A673 (cell line): ENCODE measurements around the gene GALNT10. TPM values are rescaled to one million over a fixed set of nuclear protein-coding genes. Genes with fewer than 3 reads are reported as not detected.

Experiments
- BruUV-seq: library from RNA; stranded (reverse); fragments of 400-500 nt; replicated peaks from 2 replicates; lab custom pipeline; 2021; lab: Mats Ljungman, UMichigan
- CTCF ChIA-PET: fragments of 300-600 bp; sonication (Branson Sonifier 250); formaldehyde crosslinking; loops from one replicate; lab custom pipeline; 2022; ENCODE audit warnings: antibody characterized with exemption; lab: Charles Lee
- POLR2A ChIA-PET: fragments of 300-600 bp; sonication (Branson Sonifier 250); formaldehyde crosslinking; loops from one replicate; lab custom pipeline; 2022; ENCODE audit warnings: antibody characterized with exemption; ENCODE audit not compliant: low non-redundant PET; lab: Charles Lee
- DNase-seq: peaks from one replicate; pipeline ENCODE4 v3.0.0-alpha.2; 2015; ENCODE audit warnings: low spot score
- H3K27ac ChIP-seq: fragments of 200-600 bp; sonication (generic); 2 replicates; pipeline ENCODE4 v1.5.1; 2016; ENCODE audit warnings: mixed run types, low read depth, mild to moderate bottlenecking, mixed read lengths, antibody characterized with exemption, low read length; ENCODE audit not compliant: poor library complexity, severe bottlenecking
- H3K27me3 ChIP-seq: fragments of 200-600 bp; sonication (generic); replicated peaks from 2 replicates; pipeline ENCODE4 v1.6.1; 2017; ENCODE audit warnings: mixed run types, low read depth, mild to moderate bottlenecking, mixed read lengths, antibody characterized with exemption, low read length; ENCODE audit not compliant: insufficient read depth, poor library complexity
- H3K36me3 ChIP-seq: fragments of 200-600 bp; sonication (generic); 2 replicates; pipeline ENCODE4 v1.6.1; 2016; ENCODE audit warnings: mixed run types, mild to moderate bottlenecking, mixed read lengths, antibody characterized with exemption, low read length; ENCODE audit not compliant: insufficient read depth, poor library complexity, severe bottlenecking
- H3K4me1 ChIP-seq: fragments of 200-600 bp; sonication (generic); 2 replicates; pipeline ENCODE4 v1.6.1; 2017; ENCODE audit warnings: mixed run types, mild to moderate bottlenecking, mixed read lengths, antibody characterized with exemption, low read length; ENCODE audit not compliant: insufficient read depth, poor library complexity, severe bottlenecking
- H3K4me3 ChIP-seq: fragments of 200-600 bp; sonication (generic); 2 replicates; pipeline ENCODE4 v1.5.1; 2016; ENCODE audit warnings: low read depth, mixed run types, mild to moderate bottlenecking, mixed read lengths, low read length; ENCODE audit not compliant: poor library complexity, severe bottlenecking
- H3K9me3 ChIP-seq: fragments of 200-600 bp; sonication (generic); 2 replicates; pipeline ENCODE4 v1.6.1; 2016; ENCODE audit warnings: mixed run types, low read depth, mild to moderate bottlenecking, mixed read lengths, antibody characterized with exemption, low read length; ENCODE audit not compliant: poor library complexity, severe bottlenecking
- EZH2 ChIP-seq: fragments of 200-600 bp; sonication (generic); IDR thresholded peaks from 2 replicates; pipeline ENCODE4 v1.6.1; 2017; ENCODE audit warnings: borderline replicate concordance, low read depth, mild to moderate bottlenecking, mixed read lengths, antibody characterized with exemption, low read length; ENCODE audit not compliant: poor library complexity, severe bottlenecking
- intact Hi-C: fragments of 100-400 bp; cut with micrococcal nuclease; formaldehyde crosslinking; loops from one replicate; pipeline ENCODE4 v1.10.0; 2022; ENCODE audit not compliant: unreplicated experiment
- total RNA-seq: library from RNA; stranded (reverse); gene quantifications from 2 replicates; pipeline ENCODE4 v1.2.3, GENCODE V29; 2021
- TF ChIP-seq, protein P1 (sequence below): fragments of 300-800, 200-600 bp; sonication (generic); conservative IDR thresholded peaks from 2 replicates; pipeline ENCODE4 v1.5.1; 2017; ENCODE audit warnings: low read depth, mild to moderate bottlenecking, antibody characterized with exemption, low read length, moderate library complexity, mixed read lengths

GALNT10 gene
- total RNA-seq, 1 experiment from 2014 or later, result 17.9 TPM

DNA sequence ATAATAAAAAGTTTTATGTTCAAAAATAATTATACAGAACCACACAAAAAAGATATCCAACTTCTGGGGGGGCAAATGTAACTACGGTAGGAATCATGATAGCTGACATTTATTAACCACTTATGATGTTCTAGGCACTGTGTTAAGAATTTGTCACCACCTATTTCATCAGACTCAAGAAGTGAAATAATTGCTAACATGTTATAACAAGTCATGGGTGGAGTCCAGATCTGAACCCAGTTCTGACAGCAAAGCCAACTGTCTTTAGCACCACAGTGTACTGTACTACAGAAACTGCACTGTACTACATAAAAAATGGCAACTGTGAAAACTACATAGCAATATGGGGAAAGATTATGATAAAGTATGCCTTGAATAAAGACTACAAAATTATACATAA is 252.3 kb downstream of the GALNT10 start:
- POLR2A ChIA-PET, result no interaction called here
- no peaks in the 10 kb centered on the region for H3K9me3 ChIP-seq
- H3K4me1 ChIP-seq, result peaks cover 8% of the 10 kb centered on the region
- DNase-seq, result no peak
- BruUV-seq, result no TSS peak
- H3K27me3 ChIP-seq, result no peaks in the 10 kb centered on the region
- intact Hi-C loops, result no loop called here
- no peak overlapping the region for H3K4me3 ChIP-seq
- TF ChIP-seq, protein P1, sequence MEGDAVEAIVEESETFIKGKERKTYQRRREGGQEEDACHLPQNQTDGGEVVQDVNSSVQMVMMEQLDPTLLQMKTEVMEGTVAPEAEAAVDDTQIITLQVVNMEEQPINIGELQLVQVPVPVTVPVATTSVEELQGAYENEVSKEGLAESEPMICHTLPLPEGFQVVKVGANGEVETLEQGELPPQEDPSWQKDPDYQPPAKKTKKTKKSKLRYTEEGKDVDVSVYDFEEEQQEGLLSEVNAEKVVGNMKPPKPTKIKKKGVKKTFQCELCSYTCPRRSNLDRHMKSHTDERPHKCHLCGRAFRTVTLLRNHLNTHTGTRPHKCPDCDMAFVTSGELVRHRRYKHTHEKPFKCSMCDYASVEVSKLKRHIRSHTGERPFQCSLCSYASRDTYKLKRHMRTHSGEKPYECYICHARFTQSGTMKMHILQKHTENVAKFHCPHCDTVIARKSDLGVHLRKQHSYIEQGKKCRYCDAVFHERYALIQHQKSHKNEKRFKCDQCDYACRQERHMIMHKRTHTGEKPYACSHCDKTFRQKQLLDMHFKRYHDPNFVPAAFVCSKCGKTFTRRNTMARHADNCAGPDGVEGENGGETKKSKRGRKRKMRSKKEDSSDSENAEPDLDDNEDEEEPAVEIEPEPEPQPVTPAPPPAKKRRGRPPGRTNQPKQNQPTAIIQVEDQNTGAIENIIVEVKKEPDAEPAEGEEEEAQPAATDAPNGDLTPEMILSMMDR, result no peak
- no peak for TF ChIP-seq EZH2
- H3K36me3 ChIP-seq, result no peaks in the 10 kb centered on the region
- H3K27ac ChIP-seq, result no peak overlapping the region
- CTCF ChIA-PET, result no interaction called here

DNA sequence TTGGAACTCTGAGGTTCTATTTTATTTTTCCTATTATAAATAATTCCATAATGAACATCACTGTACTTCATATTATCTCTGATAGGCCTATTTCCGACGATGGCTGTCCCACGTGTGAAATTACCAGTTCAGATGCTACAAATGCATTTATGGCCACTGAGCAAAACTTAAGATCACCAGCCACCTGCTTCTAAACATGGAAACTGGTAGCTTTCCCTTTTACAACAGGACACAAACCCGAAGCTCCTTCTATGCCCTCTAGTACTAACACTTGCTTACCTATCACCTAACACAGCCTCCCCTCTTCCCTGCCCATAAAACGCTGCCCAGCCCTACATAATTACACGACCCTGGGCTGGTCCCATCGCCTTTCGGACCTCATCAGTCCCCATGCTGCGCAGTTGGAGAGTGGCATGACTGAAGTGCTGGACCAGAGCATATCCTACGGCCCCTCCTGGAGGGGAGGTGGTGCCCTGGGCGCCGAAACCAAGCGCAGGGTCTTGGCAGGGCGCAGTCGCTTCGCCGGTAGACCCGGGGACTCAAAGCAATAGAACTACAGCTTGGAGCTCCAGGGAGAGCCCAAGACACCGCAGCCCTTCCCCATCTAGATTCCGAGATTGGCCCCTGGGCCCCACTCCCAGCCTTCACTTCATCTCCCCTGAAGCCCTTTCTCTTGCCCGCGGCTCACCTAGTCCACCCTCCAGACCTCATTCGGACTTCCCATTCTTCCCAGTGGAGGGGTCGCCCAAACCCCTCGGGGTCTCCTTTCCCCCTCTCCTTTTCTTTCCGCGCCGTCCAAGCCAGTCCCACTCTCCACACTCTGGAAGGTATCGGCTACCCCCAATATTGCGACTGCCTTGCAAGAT is 254.3 kb downstream of the GALNT10 start:
- H3K9me3 ChIP-seq, result no peaks in the 10 kb centered on the region
- ChIA-PET POLR2A (no interaction called here), CTCF (no interaction called here)
- peaks cover 8% of the 10 kb centered on the region for H3K4me1 ChIP-seq
- no peak for DNase-seq
- TF ChIP-seq, protein P1, result no peak
- no peak for TF ChIP-seq EZH2
- peak overlapping the region; percentile 39 for H3K27ac ChIP-seq
- BruUV-seq, result no TSS peak
- intact Hi-C loops, result no loop called here
- peak overlapping the region; percentile 62 for H3K4me3 ChIP-seq
- no peaks in the 10 kb centered on the region for H3K27me3 ChIP-seq
- H3K36me3 ChIP-seq, result no peaks in the 10 kb centered on the region

DNA sequence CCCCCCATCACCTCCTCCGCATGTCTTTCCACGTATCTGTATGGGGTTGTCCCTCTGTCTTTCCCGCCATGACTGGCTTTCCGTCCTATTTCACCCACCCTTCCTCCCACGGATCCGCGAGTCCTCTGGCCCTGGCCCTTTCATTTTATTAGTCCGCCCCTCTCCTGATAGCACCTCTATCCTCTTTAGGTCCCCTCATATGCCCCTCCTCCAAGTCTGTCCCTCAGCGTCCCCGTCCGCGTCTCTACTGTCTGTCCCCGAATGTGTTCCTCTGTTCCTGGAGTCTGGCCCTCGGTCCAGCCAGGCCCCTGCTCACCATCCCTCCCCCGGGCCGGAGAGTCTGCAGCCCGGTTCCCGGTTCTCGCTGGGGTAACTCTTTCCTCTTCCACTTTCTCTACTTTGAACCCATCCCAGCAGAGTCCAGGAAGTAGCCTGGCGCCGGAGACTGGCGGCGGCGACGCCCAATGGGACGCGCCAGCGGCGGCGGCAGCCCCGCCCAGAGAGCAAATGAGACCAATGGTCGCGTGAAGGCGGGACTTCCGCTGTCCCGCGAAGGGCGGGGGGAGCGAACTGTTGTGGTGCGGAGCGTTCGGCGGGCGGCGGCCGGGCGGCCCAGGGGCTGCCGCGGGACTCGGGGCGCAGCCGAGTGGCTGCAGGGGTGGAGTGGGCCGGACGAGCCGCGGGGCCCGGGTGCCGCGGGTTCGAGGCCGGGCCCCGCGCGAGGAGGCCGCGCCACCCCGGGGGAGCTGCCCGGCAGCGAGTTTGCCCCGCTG is 255.1 kb downstream of the GALNT10 start, which contains the start of gene SAP30L:
TSS of gene SAP30L (plus strand) at position 576 of the 773 bp plus-strand sequence. CDS start 608 bp downstream, outside the sequence.
- POLR2A ChIA-PET, result interaction anchor here (0.6 kb wide), 1 partner anchor 281 kb away, joined by 4 read pairs; no protein-coding TSS in a partner anchor
- H3K27ac ChIP-seq, result peak within 1 kb of the TSS; percentile 79
- peak; percentile 93 for DNase-seq
- no peaks in the 10 kb centered on the region for H3K27me3 ChIP-seq
- TF ChIP-seq, protein P1, result no peak
- TF ChIP-seq EZH2, result no peak
- CTCF ChIA-PET, result no interaction called here
- H3K4me3 ChIP-seq, result peak within 1 kb of the TSS; percentile 62
- no peaks in the 10 kb centered on the region for H3K36me3 ChIP-seq
- no peaks in the 10 kb centered on the region for H3K9me3 ChIP-seq
- peaks cover 8% of the 10 kb centered on the region for H3K4me1 ChIP-seq
- intact Hi-C loops, result no loop called here
- BruUV-seq, result no TSS peak
